M059J (cell line): Measurements from ENCODE around the gene CYTH2. TPM values are rescaled to one million over a fixed set of nuclear protein-coding genes. Genes with fewer than 3 reads are reported as not detected.
"Not testable (repeated sequence)": the region's sequence is repeated elsewhere in the genome, so short reads cannot be mapped to it uniquely, and the experiment has no call there.

Experiments used
- DNase-seq: peaks from one replicate; pipeline ENCODE4 v3.0.0-alpha.2; 2012; ENCODE audit warnings: low read depth
- total RNA-seq: library from RNA; depleted of rRNA; stranded (reverse); fragments of >200 nt; shearing (Covaris generic); gene quantifications from 2 replicates; pipeline ENCODE4 v1.2.3, GENCODE V29; 2014

Gene CYTH2
- total RNA-seq, 1 experiment from 2014 or later = 63.4 TPM

DNA sequence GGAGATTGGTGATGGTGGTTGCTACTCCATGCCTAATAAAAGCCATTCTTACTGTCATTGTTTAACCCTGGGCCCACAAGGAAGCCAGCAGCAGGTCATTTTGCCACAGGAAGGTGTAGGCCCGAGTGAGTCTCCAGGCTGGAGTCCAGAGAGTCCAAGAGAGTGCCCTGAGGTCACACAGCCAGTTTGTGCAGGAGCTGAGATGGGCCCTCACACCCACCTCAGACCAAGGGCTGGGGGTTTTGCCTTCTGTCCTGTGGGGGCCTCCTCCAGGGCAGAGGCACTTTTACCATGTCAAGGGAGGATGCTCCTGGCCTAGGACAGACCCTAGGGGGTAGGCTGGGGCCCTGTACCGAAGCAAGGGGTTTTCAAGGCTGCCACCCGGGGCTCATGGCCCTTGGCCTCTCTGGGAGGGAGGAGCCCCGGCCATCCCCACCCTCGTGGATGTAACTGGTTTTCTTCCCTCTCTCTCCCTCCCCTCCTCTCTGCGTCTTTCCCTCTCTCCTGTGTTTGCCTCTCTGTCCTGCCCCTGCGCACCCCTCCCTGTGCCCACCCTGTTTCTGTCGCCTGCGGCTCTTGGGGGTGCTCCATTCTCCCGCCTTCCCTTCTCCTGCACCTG lies 8.0 kb downstream of the CYTH2 start:
- DNase-seq = no peak

DNA sequence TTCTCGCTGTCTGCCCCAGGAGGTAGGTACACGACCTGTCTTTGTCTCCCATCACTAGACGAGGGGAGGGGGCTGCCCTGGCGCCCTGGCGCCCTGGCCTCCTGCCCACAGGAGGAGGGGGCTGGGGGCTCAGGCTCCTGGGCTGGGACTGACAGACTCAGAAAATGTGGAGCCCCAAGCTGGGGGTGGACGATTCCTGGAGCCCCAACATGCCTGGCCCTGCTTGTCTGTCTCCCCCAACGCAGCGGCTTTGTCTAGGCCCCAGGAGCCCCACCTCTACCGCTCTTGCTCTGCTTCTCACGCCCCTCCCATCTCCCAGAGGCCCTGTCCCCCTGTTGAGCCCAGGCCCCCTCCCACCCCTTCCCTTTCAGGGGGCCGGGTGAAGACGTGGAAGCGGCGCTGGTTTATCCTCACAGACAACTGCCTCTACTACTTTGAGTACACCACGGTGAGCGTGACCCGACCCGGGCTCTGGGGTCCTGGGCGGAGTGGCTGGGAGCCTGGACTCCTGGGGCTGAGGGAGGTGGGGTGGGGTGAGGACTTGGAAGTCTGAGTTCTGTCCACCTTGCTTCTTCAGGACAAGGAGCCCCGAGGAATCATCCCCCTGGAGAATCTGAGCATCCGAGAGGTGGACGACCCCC lies 8.6 kb downstream of the CYTH2 start:
- DNase-seq = no peak

DNA sequence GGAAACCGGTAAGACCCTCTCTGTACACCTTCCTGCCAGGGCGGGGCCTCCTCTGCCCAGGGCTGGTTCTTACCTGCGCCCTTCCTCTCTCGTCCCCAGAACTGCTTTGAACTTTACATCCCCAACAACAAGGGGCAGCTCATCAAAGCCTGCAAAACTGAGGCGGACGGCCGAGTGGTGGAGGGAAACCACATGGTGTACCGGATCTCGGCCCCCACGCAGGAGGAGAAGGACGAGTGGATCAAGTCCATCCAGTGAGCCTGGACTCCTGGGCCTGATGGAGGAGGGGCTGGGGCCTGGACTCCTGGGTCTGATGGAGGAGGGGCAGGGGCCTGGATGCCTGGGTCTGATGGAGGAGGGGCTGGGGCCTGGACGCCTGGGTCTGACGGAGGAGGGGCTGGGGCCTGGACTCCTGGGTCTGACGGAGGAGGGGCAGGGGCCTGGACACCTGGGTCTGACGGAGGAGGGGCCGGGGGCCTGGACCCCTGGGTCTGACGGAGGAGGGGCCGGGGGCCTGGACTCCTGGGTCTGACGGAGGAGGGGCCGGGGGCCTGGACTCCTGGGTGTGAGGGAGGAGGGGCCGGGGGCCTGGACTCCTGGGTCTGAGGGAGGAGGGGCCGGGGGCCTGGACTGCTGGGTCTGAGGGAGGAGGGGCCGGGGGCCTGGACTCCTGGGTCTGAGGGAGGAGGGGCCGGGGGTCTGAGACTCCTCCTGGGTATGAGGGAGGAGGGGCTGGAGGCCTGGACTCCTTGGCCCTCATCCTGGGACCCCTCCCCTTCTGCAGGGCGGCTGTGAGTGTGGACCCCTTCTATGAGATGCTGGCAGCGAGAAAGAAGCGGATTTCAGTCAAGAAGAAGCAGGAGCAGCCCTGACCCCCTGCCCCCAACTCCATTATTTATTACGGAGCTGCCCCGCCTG lies 9.4 kb downstream of the CYTH2 start:
- DNase-seq = no peak

DNA sequence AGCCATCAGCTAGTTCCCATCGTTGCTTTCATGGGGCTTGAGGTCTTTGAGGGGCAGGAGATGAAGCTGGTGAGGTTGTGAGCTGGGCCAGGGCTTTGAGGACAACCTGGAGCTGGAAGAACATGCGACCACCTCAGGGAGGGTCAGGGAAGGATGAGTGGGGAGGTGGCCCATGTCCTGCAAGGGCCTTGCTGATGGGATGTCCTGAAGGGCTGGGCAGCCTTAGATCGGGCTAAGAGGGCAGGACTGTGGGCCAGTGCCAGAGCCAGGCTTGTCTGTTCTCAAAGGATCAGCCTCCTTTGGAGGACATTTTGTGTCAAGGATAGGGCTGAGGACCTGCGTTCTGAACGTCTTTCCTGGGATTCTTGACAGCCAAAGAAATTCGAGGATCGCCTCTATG lies 10.5 kb downstream of the CYTH2 start:
- no peak for DNase-seq

DNA sequence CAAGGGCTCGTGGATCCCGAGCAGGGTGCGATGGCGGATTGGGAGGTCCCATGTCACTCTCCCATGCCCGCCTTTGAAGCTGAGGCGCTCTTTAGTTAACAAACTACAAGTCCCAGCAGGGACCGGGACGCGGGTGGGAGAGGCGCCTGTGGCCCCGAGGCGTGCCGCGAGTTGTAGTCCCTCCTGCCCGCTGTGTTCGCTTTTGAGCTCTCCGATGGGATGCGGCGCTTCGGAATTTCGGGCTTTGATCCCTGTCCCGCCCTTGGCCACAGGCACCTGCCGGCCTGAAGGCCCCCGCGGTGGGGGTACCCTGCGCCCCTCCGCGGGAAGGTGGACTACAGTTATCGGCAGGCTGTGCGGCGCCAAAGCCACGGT lies 11.0 kb downstream of the CYTH2 start:
- DNase-seq = no peak

DNA sequence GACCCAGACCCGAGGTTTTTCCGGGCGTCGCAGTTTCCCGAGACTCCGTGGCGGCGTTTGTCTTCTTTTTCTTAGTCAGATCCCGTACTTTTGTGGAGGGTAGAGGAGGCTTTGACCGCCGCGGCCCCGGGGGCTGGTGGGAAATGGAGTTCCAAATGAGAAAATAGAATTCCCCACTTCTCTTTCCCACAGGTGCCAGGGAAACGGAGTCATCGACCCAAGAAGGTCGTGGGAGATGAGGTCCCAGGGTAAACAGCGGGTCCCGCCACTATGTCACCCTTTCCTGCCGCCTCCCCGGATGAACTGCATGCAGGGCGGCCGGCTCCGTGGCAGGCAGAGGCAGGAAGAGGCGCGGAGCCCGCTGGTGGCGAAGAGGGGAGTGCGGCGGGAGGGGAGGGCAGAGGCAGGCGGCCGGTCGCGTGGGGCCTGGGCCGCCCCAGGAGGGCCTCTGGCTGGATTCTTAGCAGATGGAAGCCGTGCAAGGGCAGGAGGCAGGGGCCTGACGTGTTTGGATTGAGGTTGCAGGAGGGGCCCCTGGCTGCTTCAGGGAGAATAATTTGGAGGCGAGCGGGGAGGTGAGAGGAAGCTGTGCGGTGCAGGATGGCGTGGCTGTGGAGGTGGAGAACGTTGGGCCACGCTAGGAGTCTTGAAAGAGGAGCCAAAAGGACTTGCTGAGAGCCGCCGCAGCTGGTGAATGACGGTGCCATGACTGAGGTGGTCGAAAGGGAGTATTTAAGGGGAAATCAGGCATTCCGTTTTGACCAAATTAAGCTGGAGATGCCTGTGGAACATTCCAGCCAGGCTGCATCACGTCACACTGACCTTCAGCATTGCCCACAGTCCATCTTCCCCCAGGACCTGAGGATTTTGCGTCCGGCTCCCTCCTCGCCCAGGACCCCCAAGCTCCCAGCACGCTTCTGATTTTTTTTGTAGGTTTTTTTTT lies 11.7 kb downstream of the CYTH2 start:
- no peak for DNase-seq

DNA sequence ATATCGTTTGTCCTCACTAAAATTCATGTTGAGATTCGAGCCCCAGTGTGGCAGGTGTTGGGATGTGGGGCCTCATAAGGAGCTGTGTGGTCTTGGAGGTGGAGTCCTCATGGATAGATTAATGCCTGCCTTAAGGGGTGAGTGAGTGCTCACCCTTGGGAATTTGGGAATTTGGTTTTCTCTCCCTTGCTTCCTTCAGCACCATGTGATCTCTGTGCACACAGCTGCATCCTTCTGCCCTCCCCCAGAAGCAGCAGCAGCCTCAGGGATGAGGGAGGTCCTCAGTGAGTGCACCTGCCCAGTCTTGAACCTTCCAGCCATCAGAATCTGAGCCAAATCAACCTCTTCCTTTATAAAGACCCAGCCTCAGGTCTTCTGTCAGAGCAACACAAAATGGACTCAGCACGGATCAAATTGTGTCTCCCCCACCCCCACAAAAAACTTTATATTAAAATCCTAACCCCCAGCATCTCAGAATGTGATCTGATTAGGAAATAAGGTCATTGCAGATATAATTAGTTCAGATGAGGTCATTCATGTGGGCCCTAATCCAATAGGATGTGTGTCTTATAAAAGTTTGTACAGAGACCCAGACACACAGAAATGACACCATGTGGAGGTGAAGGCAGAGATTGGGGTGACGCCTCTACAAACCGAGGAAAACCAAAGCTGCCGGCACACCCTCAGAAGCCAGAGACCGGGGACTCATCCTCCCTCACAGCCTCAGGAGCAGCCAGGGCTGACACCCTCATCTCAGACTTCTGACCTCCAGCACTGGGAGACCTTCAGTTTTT lies 12.9 kb downstream of the CYTH2 start:
- peak; percentile 54 for DNase-seq

DNA sequence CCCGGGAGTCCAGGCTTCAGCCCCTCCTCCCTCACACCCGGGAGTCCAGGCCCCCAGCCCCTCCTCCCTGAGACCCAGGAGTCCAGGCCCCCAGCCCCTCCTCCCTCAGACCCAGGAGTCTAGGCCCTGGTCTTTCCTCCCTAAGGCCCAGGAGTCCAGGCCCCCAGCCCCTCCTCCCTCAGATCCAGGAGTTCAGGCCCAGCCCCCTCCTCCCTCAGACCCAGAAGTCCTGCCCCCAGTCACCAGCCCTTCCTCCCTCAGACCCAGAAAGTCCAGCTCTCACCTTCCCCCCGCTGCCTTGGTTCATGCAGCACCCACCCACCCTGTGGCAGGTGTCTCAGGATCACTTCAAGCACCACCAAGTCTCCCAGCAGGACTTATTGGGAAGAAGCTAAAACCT lies 14.1 kb downstream of the CYTH2 start:
- no peak for DNase-seq

DNA sequence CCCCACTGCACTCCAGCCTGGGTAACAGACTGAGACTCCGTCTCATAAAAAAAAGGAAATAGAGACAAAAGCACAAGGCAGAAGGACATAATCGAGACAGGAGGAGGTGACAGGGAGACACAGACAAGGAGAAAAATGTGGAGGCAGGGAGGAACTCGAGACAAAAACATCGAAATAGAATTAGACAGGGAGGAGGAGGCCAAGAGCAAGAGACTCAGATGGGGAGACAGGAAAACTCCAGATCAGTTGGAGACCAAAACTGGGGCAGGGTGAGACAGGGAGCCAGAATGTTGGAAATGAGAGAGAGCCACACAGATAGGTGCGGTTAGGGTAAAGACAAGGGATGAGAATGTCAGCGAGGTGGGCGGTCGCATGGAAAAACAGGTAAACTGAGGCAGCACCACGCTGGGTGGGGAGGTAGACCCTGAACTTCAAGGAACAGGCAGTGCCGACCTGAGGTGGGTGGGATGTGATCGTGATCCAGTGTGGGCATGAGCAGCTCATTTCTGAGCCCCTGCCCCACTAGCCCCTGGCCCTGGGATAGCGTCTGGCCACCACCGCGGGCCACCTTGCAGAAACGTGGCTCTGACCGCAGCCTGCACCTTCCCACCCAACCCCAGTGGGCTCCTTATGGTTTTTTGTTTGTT lies 15.2 kb downstream of the CYTH2 start:
- DNase-seq = no peak

DNA sequence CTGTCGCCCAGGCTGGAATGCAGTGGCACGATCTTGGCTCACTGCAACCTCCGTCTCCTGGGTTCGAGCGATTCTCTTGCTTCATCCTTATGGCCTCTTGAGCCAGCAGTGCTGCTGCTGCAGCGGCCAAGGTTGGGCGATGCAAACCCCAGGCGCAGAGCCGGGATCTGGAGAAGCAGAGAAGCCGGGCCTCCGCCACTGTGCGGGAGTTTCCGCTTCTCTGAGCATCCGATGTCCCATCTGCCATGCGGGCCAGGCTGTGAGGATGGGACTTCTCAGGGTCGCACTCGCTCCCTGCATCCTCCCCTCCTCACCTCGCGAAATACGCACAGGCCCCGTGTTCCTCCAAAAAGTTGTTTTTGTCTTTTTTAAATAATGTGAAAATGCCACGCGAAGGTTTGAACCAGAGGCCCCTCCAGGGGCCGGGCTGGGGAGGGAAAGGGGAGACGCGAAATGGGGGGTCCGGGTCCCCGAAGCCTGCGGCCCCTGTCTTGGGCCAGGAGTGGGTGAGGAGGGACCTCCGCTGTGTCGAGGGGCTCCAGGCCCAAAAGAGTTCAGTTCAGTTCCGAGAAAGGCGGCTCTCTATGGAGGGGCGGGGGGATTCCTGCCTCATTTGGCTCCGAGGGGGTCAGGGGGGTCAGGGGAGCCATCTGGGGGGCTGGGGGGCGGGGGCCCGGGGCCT lies 15.9 kb downstream of the CYTH2 start:
- no peak for DNase-seq

DNA sequence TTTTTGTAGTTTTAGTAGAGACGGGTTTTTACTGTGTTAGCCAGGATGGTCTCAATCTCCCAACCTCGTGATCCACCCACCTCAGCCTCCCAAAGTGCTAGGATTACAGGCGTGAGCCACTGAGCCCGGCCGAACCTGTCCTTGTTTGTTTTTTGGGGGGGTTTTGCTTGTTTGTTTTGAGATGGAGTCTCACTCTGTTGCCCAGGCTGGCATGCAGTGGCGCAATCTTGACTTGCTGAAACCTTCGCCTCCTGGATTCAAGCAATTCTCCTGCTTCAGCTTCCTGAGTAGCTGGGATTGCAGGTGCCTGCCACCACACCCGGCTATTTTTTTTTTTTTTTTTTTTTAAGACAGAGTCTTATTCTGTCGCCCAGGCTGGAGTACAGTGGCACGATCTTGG lies 17.5 kb downstream of the CYTH2 start:
- not testable (repeated sequence) for DNase-seq

DNA sequence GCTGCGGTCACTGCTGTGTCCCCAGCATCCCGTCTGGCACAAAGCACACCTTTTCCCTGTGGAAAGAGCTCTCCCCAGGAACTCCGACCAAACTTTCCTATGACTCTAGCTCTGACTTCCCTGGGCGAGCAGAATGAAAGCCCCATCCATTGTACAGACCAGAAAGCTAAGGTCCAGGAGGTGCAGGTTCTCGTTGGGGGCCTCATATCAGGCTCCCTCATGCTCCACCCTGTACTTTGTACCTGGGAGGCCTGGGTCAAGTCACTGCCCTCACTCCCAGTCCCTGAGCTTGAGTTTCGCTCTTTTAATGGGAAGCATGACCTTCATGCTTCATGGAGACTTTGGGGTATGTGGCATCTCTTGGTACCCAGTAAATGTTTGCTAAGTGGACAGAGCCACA lies 18.4 kb downstream of the CYTH2 start:
- peak; percentile 35 for DNase-seq

DNA sequence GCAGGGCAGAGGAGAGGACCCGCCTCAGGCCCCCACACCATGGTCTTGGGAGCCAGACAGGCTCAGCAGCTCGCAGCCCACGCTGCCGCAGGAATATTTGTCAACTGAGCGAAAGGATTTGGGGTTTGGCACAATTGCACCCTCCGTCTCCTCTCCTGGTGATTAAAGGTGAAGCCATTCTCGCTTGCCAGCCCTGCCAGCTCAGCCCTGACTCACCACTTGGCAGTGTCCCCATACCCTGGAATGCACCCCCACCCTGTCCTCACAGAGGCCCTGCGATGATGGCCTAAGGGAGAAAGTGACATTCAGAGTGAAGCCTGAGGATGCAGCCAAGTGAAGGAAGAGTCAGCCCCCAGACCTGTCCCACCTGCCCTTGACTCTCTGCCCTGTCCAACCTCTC lies 18.8 kb downstream of the CYTH2 start:
- DNase-seq = peak; percentile 97

DNA sequence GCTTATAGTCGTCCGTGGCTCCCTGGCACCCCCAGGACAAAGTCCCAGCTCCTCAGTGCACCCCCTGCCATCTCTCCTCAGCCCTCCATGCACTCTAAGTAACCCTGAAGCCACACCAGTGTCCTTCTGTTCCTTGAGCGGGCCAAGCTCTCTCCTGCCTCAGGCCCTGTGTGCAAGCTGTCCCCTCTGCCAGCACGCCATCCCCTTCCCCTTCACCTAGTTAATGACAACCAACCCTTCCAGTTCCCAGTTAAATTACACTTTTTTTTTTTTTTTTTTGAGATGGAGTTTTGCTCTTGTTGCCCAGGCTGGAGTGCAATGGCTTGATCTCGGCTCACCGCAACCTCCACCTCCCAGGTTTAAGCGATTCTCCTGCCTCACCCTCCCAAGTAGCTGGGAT lies 19.3 kb downstream of the CYTH2 start:
- not testable (repeated sequence) for DNase-seq

DNA sequence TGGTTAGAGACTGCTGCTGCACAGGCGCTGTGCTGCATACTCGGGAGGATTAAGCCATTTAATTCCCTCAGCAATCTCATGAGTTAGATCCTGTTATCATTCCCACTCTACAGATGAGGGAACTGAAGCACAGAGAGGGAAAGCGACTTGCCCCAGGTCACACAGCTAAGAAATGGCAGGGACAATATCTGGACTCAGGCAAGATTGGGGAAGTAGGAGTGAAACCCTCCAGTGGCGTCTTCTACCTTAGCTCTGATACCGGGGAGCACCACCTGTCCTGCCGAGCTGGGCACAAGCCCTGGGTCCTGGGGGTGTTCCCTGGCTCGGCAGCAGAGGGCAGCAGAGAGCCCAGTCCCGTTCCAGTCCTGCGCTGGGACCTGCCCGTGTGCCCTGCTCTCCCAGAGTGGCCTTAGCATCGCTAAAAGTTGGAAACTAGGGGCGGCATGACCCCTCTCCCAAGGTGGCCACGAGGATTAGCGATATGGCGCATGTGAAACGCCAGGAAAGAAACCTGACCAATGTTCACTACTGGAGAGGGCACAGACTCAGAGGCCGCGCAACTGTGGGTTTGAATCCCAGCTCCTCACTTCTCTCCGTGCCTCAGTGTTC lies 20.5 kb downstream of the CYTH2 start:
- peak; percentile 64 for DNase-seq

DNA sequence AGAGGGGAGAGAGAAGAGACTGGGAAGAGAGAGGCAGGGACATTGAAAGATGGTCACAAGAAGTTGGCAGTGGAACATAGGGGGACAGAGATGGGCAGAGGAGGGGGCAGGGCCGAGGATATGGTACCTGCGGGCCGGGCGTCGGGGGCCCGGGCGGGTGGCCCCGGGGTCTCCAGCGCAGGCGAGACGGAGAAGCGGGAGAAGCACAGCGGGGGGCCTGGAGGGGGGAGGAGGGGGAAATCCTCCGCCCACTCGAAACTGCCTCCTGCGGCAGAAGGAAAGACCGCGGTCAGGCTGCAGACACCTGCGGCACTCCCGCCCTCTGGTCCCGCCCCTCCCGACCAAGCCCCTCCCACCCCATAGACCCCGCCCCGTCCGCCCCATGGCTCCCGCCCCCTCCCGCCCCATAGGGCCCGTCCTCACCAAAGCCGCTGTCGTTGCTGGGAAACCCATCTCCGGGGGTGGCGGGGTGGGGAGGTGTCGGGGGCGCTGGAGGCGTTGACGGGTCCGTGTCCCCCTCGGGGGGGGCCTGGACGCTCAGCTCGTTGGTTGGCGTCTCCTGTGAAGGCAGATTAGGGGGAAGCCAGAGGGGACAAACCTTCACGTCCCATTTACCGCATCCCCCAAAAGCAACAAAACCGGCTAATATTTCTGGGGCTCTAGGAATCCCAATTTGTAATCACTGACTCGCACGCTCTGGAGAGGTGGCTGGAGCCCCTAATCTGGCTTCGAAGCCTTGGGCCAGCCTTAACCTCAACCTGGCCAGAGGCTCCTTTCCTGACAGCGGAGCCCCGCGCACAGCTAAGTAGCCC lies 22.0 kb downstream of the CYTH2 start:
- DNase-seq = no peak

DNA sequence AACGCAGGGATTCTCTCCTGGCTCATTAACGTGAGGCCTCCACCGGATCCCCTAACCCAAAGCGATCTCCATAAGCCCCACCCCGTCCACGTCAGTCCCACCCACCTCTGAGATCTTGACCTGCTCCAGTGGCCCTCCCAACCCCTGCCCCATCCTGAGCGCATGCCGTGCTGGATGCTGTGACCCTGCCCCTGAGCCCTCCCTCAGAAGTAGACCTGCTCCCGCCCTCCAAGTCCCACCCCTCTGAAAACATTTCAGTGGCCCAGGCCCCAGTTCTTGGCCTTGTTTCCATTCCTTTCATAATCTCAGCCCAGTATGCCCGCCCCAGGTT lies 22.6 kb downstream of the CYTH2 start:
- DNase-seq = no peak

DNA sequence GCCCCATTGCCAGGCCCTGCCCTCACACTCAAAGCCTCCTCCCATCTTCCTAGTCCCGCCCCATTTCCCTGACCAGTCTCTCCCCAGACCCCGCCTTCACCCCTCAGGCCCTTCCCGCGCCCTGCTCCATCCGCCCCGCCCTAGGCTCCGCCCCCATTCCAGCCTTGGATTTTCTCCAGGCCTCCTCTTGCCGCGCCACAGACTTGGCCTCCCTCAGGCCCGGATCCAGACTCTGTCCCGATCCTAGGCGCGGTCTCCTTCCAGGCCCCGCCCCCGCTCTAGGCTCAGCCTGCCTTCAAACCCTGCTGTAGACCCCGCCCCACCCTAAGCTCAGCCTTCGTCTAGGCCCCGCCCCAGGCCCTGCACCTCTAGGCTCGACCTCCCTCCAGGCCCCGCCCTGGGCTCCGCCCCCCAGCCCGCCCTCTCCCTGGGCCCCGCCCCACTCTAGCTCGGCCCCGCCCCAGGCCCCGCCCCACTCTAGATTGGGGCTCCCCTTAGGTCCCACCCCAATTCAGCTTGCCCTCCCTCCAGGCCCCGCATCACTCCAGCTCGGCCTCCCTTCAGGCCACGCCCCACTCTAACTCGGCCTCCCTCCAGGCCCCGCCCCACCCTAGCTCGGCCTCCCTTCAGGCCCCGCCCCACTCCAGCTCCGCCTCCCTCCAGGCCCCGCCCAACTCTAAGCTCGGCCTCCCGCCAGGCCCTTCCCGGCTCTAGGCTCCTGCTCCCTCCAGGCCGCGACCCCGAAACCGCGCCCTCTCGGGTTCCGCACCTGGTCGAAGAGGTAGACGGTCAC lies 24.0 kb downstream of the CYTH2 start:
- peak; percentile 97 for DNase-seq
